Peyer's patch (tissue), 4 donors: ENCODE data around the gene SCGB3A1. TPM values are rescaled to one million over a fixed set of nuclear protein-coding genes. Genes with fewer than 3 reads are reported as not detected.

Source experiments
- DNase-seq, 3 donors: peaks; one replicate each; pipeline ENCODE4 v3.0.0-alpha.2; 2017 to 2019
- H3K27ac ChIP-seq, 4 donors: fragments of 200-600 bp; sonication (generic); one replicate each; pipeline ENCODE4 v1.5.1; 2016 to 2019
- H3K27me3 ChIP-seq, 2 donors: fragments of 200-600 bp; sonication (generic); one replicate each; pipeline ENCODE4 v1.5.1; 2019
- H3K36me3 ChIP-seq, 3 donors: fragments of 200-600 bp; sonication (generic); one replicate each; pipeline ENCODE4 v1.5.1; 2016 to 2019
- H3K4me1 ChIP-seq, 4 donors: fragments of 200-600 bp; sonication (generic); one replicate each; pipeline ENCODE4 v1.5.1; 2016 to 2019
- H3K4me3 ChIP-seq, 4 donors: fragments of 200-600 bp; sonication (generic); 1 replicate in 3 of 4; 2 replicates in 1 of 4; pipeline ENCODE4 v1.5.1; 2016 to 2019; ENCODE audit warnings: mild to moderate bottlenecking in 1 of 4
- H3K9me3 ChIP-seq, 4 donors: fragments of 200-600 bp; sonication (generic); one replicate each; pipeline ENCODE4 v1.5.1; 2016 to 2019; ENCODE audit warnings: mild to moderate bottlenecking in 1 of 4
- CTCF ChIP-seq, 6 experiments: fragments of 450-650 bp in 4 of 6; fragments of 200-600 bp in 2 of 6; sonication (generic) in 1 of 6; IDR thresholded peaks; one replicate each; pipeline ENCODE4 v1.5.1; 2017 to 2019; ENCODE audit warnings: antibody characterized with exemption in 6 of 6, mild to moderate bottlenecking in 3 of 6, moderate library complexity in 1 of 6
- POLR2A ChIP-seq, 2 donors: fragments of 450-650 bp; IDR thresholded peaks; one replicate each; pipeline ENCODE4 v1.5.1; 2017; ENCODE audit warnings: antibody characterized with exemption in 2 of 2, mild to moderate bottlenecking in 2 of 2, moderate library complexity in 2 of 2
- total RNA-seq, 4 donors: library from RNA; depleted of rRNA; stranded (reverse); fragments of >200 nt; gene quantifications; one replicate each; pipeline ENCODE4 v1.1.0, GENCODE V29; 2016

The SCGB3A1 gene
- total RNA-seq, 4 donors from 2014 or later, result not detected

- Histone ChIP-seq H3K36me3 (no peaks in the 10 kb centered on the region), H3K27ac (no peak overlapping the region), H3K9me3 (no peaks in the 10 kb centered on the region), H3K27me3 (no peaks in the 10 kb centered on the region), H3K4me3 (no peak overlapping the region), H3K4me1 (no peaks in the 10 kb centered on the region)
- no peak for DNase-seq
- TF ChIP-seq CTCF (IDR thresholded peaks at IDR 0.05) (no peak), POLR2A (IDR thresholded peaks at IDR 0.05) (no peak)
Measured at GRCh38 chr5:180626661-180627385, 35.5 kb upstream of the SCGB3A1 start.

- Histone ChIP-seq H3K4me1 (no peaks in the 10 kb centered on the region), H3K27me3 (no peaks in the 10 kb centered on the region), H3K27ac (no peak overlapping the region), H3K9me3 (no peaks in the 10 kb centered on the region), H3K4me3 (no peak overlapping the region), H3K36me3 (no peaks in the 10 kb centered on the region)
- DNase-seq, result no peak
- no peak for TF ChIP-seq POLR2A (IDR thresholded peaks at IDR 0.05)
- TF ChIP-seq CTCF (IDR thresholded peaks at IDR 0.05), result no peak
Measured at GRCh38 chr5:180625791-180626660, 34.7 kb upstream of the SCGB3A1 start.

GRCh38 chr5:180625125-180625790, 34.0 kb upstream of the SCGB3A1 start:
- DNase-seq, result no peak
- H3K4me3 ChIP-seq, result no peak overlapping the region
- no peak overlapping the region for H3K27ac ChIP-seq
- no peaks in the 10 kb centered on the region for H3K4me1 ChIP-seq
- H3K27me3 ChIP-seq, result no peaks in the 10 kb centered on the region
- no peaks in the 10 kb centered on the region for H3K9me3 ChIP-seq
- H3K36me3 ChIP-seq, result no peaks in the 10 kb centered on the region
- TF ChIP-seq CTCF (IDR thresholded peaks at IDR 0.05) (no peak), POLR2A (IDR thresholded peaks at IDR 0.05) (no peak)

- no peak for DNase-seq
- no peaks in the 10 kb centered on the region for H3K9me3 ChIP-seq
- no peak overlapping the region for H3K27ac ChIP-seq
- H3K4me1 ChIP-seq, result no peaks in the 10 kb centered on the region
- no peak overlapping the region for H3K4me3 ChIP-seq
- no peaks in the 10 kb centered on the region for H3K27me3 ChIP-seq
- no peaks in the 10 kb centered on the region for H3K36me3 ChIP-seq
- no peak for TF ChIP-seq CTCF (IDR thresholded peaks at IDR 0.05)
- no peak for TF ChIP-seq POLR2A (IDR thresholded peaks at IDR 0.05)
Measured at GRCh38 chr5:180624587-180624986, 33.3 kb upstream of the SCGB3A1 start.

- Histone ChIP-seq H3K4me3 (no peak overlapping the region), H3K9me3 (no peaks in the 10 kb centered on the region), H3K4me1 (no peaks in the 10 kb centered on the region), H3K36me3 (no peaks in the 10 kb centered on the region), H3K27me3 (no peaks in the 10 kb centered on the region), H3K27ac (no peak overlapping the region)
- TF ChIP-seq POLR2A (IDR thresholded peaks at IDR 0.05), result no peak
- no peak for TF ChIP-seq CTCF (IDR thresholded peaks at IDR 0.05)
- no peak for DNase-seq
Measured at GRCh38 chr5:180623844-180624243, 32.5 kb upstream of the SCGB3A1 start.
